GM12878 (cell line): ENCODE data around the gene EMID1. TPM values are rescaled to one million over a fixed set of nuclear protein-coding genes. Genes with fewer than 3 reads are reported as not detected.

ENCODE experiments used
- ATAC-seq: fragments of 200-7000 bp; cut with Tn5 transposase; 3 replicates; pipeline ENCODE4 v1.9.1; 2020; ENCODE audit warnings: mild to moderate bottlenecking, moderate library complexity
- BruUV-seq: library from RNA; stranded (reverse); fragments of 400-500 nt; replicated peaks from 2 replicates; lab custom pipeline; 2021; lab: Mats Ljungman, UMichigan
- CTCF ChIA-PET: fragments of 300-600 bp; sonication (Branson Sonifier 250); formaldehyde crosslinking; extraction: SDS; loops from one replicate; lab custom pipeline; 2021; ENCODE audit warnings: inconsistent platforms; lab: Yijun Ruan, JAX
- POLR2A ChIA-PET: fragments of 350-600 bp; formaldehyde crosslinking; extraction: SDS; loops from one replicate; lab custom pipeline; 2021; ENCODE audit warnings: inconsistent platforms; lab: Charles Lee
- RAD21 ChIA-PET: fragments of 300-600 bp; sonication (Branson Sonifier 250); formaldehyde crosslinking; loops from one replicate; lab custom pipeline; 2023; ENCODE audit warnings: antibody characterized with exemption; ENCODE audit not compliant: unreplicated experiment; lab: Charles Lee
- SMC1A ChIA-PET: fragments of 300-600 bp; sonication (Branson Sonifier 250); formaldehyde crosslinking; loops from one replicate; lab custom pipeline; 2023; ENCODE audit not compliant: unreplicated experiment, uncharacterized antibody; lab: Charles Lee
- DNase-seq: peaks from one replicate; pipeline ENCODE4 v3.0.0-alpha.2; 2011; ENCODE audit warnings: low read depth, low spot score
- FAIRE-seq: peaks from 3 replicates; lab custom pipeline; 2011; peaks lifted over from hg19 to GRCh38; lab: Jason Lieb, UNC
- H2AFZ ChIP-seq: 2 replicates; pipeline ENCODE4 v1.6.0; 2011; ENCODE audit warnings: low read depth, low read length, control low read depth; ENCODE audit not compliant: control insufficient read depth
- H3K27ac ChIP-seq: 2 replicates; pipeline ENCODE4 v1.5.1; 2011; ENCODE audit warnings: control low read depth; ENCODE audit not compliant: control insufficient read depth, insufficient read depth
- H3K27me3 ChIP-seq, 2 experiments: replicated peaks in 1 of 2; 2 replicates each; pipeline versions ENCODE4 v1.6.0 to v1.6.1; 2011; ENCODE audit warnings: low read length in 1 of 2; ENCODE audit not compliant: control insufficient read depth in 2 of 2, insufficient read depth in 2 of 2
- H3K36me3 ChIP-seq, 2 experiments: 2 replicates each; pipeline ENCODE4 v1.5.1; 2011; ENCODE audit warnings: low read length in 1 of 2; ENCODE audit not compliant: control insufficient read depth in 2 of 2, insufficient read depth in 2 of 2
- H3K4me1 ChIP-seq: 2 replicates; pipeline ENCODE4 v1.6.1; 2011; ENCODE audit warnings: mild to moderate bottlenecking, low read length, moderate library complexity, mixed read lengths; ENCODE audit not compliant: control insufficient read depth, insufficient read depth
- H3K4me2 ChIP-seq: 2 replicates; pipeline ENCODE4 v1.6.0; 2011; ENCODE audit warnings: control low read depth; ENCODE audit not compliant: control insufficient read depth, insufficient read depth
- H3K4me3 ChIP-seq: fragments of 200-600 bp; sonication (generic); 2 replicates; pipeline ENCODE4 v1.5.1; 2016
- H3K79me2 ChIP-seq: 2 replicates; pipeline ENCODE4 v1.6.0; 2011; ENCODE audit warnings: low read length; ENCODE audit not compliant: control insufficient read depth, insufficient read depth
- H3K9ac ChIP-seq: 2 replicates; pipeline ENCODE4 v1.8.0; 2011; ENCODE audit warnings: low read length, control low read depth, mixed read lengths; ENCODE audit not compliant: control insufficient read depth, insufficient read depth
- H3K9me3 ChIP-seq: replicated peaks from 3 replicates; pipeline ENCODE4 v1.5.1; 2011; ENCODE audit warnings: mild to moderate bottlenecking, low read length; ENCODE audit not compliant: control insufficient read depth, insufficient read depth
- H4K20me1 ChIP-seq: 2 replicates; pipeline ENCODE4 v1.6.0; 2011; ENCODE audit not compliant: control insufficient read depth, insufficient read depth
- BMI1 ChIP-seq: fragments of 450-650 bp; IDR thresholded peaks from 2 replicates; pipeline ENCODE4 v1.6.1; 2016; ENCODE audit warnings: mild to moderate bottlenecking, moderate library complexity, borderline replicate concordance
- CREB1 ChIP-seq: IDR thresholded peaks from 2 replicates; pipeline ENCODE4 v1.6.1; 2012; ENCODE audit warnings: low read depth, mild to moderate bottlenecking, inconsistent platforms
- ESRRA ChIP-seq: IDR thresholded peaks from 2 replicates; pipeline ENCODE4 v1.6.1; 2012; ENCODE audit warnings: mild to moderate bottlenecking, low read length, improper control_type of control experiment
- FOXK2 ChIP-seq: fragments of 450-650 bp; IDR thresholded peaks from 2 replicates; pipeline ENCODE4 v1.6.1; 2017; ENCODE audit warnings: mild to moderate bottlenecking, moderate library complexity
- GATAD2B ChIP-seq: fragments of 450-650 bp; conservative IDR thresholded peaks from 2 replicates; pipeline ENCODE4 v1.6.1; 2017; ENCODE audit warnings: low read depth, mild to moderate bottlenecking, moderate library complexity
- IRF3 ChIP-seq: fragments of 450-650 bp; IDR thresholded peaks from 2 replicates; pipeline ENCODE4 v1.6.1; 2014; ENCODE audit warnings: mild to moderate bottlenecking
- KDM1A ChIP-seq: fragments of 200-600 bp; sonication (generic); IDR thresholded peaks from 2 replicates; pipeline ENCODE4 v1.6.1; 2016; ENCODE audit warnings: borderline replicate concordance
- LARP7 ChIP-seq: fragments of 450-650 bp; IDR thresholded peaks from 2 replicates; pipeline ENCODE4 v1.6.1; 2017; ENCODE audit warnings: mild to moderate bottlenecking
- MEF2A ChIP-seq: IDR thresholded peaks from 2 replicates; pipeline ENCODE4 v1.6.1; 2011; ENCODE audit warnings: low read depth, mild to moderate bottlenecking, low read length, moderate library complexity; ENCODE audit not compliant: insufficient read depth
- POLR2AphosphoS2 ChIP-seq: IDR thresholded peaks from 2 replicates; pipeline ENCODE4 v1.6.1; 2011; ENCODE audit warnings: low read depth, mild to moderate bottlenecking, low read length, improper control_type of control experiment, moderate library complexity
- ZZZ3 ChIP-seq: IDR thresholded peaks from 2 replicates; pipeline ENCODE4 v1.6.1; 2011; ENCODE audit warnings: low read depth; ENCODE audit not compliant: control insufficient read depth, insufficient read length
- WGBS: methylation state at CpG from one replicate; pipeline ENCODE4 v1.1.6; 2016; ENCODE audit warnings: low lambda C conversion rate; ENCODE audit not compliant: insufficient replicate concordance, insufficient coverage; ENCODE audit errors: missing lambda C conversion rate; 5-methylcytosine and 5-hydroxymethylcytosine counted together
- in situ Hi-C: fragments of 300-500 bp; cut with MboI; formaldehyde crosslinking; loops from 9 replicates; pipeline ENCODE4 v1.14.3; 2018; ENCODE audit warnings: mixed read lengths
- intact Hi-C: fragments of 100-400 bp; cut with micrococcal nuclease; formaldehyde crosslinking; loops from one replicate; pipeline ENCODE4 v1.14.2; 2022; ENCODE audit not compliant: unreplicated experiment
- polyA plus RNA-seq, 11 experiments: library from polyadenylated mRNA; depleted of rRNA in 4 of 11; unstranded in 6 of 11; stranded (reverse) in 5 of 11; fragments of >200 nt; fragmentation: Nextera tagmentation in 4 of 11; fragmentation: Illumina TruSeq in 1 of 11; extraction: Ambion mirVana in 4 of 11; extraction: Trizol in 1 of 11; gene quantifications; 1 replicate in 1 of 11; 2 replicates in 10 of 11; pipeline versions ENCODE4 v1.2.1 to v1.2.3, GENCODE V29; 2011 to 2016; ENCODE audit warnings: inconsistent platforms in 2 of 11, missing spikeins in 2 of 11, low read depth in 1 of 11
- total RNA-seq, 4 experiments: library from RNA; depleted of rRNA in 3 of 4; stranded (reverse); fragments of >200 nt in 3 of 4; fragmentation: Illumina TruSeq in 1 of 4; extraction: Trizol in 1 of 4; gene quantifications; 2 replicates each; pipeline versions ENCODE4 v1.2.1 to v1.2.3, GENCODE V29; 2013 to 2021

EMID1 gene
- total and polyA plus RNA-seq, 10 of the 15 experiments (the other 5 are each of a cell fraction or from before 2014, with no cell fraction given), result 1.2 to 60.3 (median 12.0) TPM

- peak; percentile 36 for ATAC-seq
Observed at GRCh38 chr22:29231971-29232959, 26.6 kb downstream of the EMID1 start.

GRCh38 chr22:29233277-29233877, 27.7 kb downstream of the EMID1 start:
- RAD21 ChIA-PET, result interaction anchor here (0.6 kb wide), 1 partner anchor 8 kb away, joined by 3 read pairs; no protein-coding TSS in a partner anchor
- no peaks in the 10 kb centered on the region for H3K36me3 ChIP-seq

More at GRCh38 chr22:29231971-29232959, 26.6 kb downstream of the EMID1 start:
- Histone ChIP-seq H2AFZ (no peak overlapping the region), H3K4me3 (no peak overlapping the region), H3K4me1 (no peaks in the 10 kb centered on the region), H3K36me3 (no peaks in the 10 kb centered on the region), H3K9ac (no peak overlapping the region), H3K79me2 (no peaks in the 10 kb centered on the region), H4K20me1 (no peaks in the 10 kb centered on the region), H3K27me3 (no peaks in the 10 kb centered on the region), H3K9me3 (peaks cover 2% of the 10 kb centered on the region; the same call in 1 of the 3 replicates), H3K27ac (no peak overlapping the region), H3K4me2 (no peak overlapping the region)
- FAIRE-seq (no peak), DNase-seq (no peak)
- CTCF ChIA-PET, result no interaction called here
- WGBS, result 57% methylated on average over 22 of the region's 22 CpGs
- POLR2A ChIA-PET, result interaction anchor here (1.0 kb wide), 1 partner anchor 14 kb away, joined by 3 read pairs; no protein-coding TSS in a partner anchor
- TF ChIP-seq POLR2AphosphoS2 (peak; percentile 30; the same call in 1 of the 2 replicates), CREB1 (no peak)
- intact Hi-C loops, result no loop called here
- in situ Hi-C loops, result no loop called here
- RAD21 ChIA-PET, result no interaction called here
- no TSS peak for BruUV-seq
- SMC1A ChIA-PET, result no interaction called here

More at GRCh38 chr22:29233277-29233877, 27.7 kb downstream of the EMID1 start:
- WGBS, result 100% methylated on average over 1 of the region's 1 CpG
- H3K27ac ChIP-seq, result no peak overlapping the region
- FAIRE-seq (no peak), ATAC-seq (peak; percentile 8; the same call in 2 of the 3 replicates), DNase-seq (no peak)
- no peak overlapping the region for H3K4me2 ChIP-seq
- in situ Hi-C loops, result no loop called here
- no peak overlapping the region for H2AFZ ChIP-seq
- ChIA-PET SMC1A (no interaction called here), POLR2A (no interaction called here), CTCF (interaction anchor here (0.7 kb wide), 1 partner anchor 21 kb away, joined by 3 read pairs; no protein-coding TSS in a partner anchor)
- TF ChIP-seq ESRRA (no peak), ZZZ3 (no peak), MEF2A (no peak), IRF3 (no peak), KDM1A (no peak), LARP7 (no peak), BMI1 (no peak), FOXK2 (no peak), GATAD2B (no peak)
- H4K20me1 ChIP-seq, result no peaks in the 10 kb centered on the region
- peaks cover 2% of the 10 kb centered on the region; the same call in 1 of the 3 replicates for H3K9me3 ChIP-seq
- no peaks in the 10 kb centered on the region for H3K79me2 ChIP-seq
- no peaks in the 10 kb centered on the region for H3K4me1 ChIP-seq
- no TSS peak for BruUV-seq
- no peak overlapping the region for H3K4me3 ChIP-seq
- intact Hi-C loops, result no loop called here
- no peaks in the 10 kb centered on the region for H3K27me3 ChIP-seq
- no peak overlapping the region for H3K9ac ChIP-seq
